OCI-LY3 (cell line): ENCODE measurements around the gene TSPAN16.

Experiments
- H2AFZ ChIP-seq: fragments of 200-600, 300-600 bp; shearing (Covaris generic); 2 replicates; pipeline ENCODE4 v1.6.0; 2014; ENCODE audit warnings: antibody characterized with exemption, low read depth, low read length
- H3K27ac ChIP-seq: fragments of 200-600, 300-600 bp; sonication (generic); 2 replicates; pipeline ENCODE4 v1.5.1; 2014; ENCODE audit warnings: mild to moderate bottlenecking, low read length, moderate library complexity, mixed read lengths
- H3K27me3 ChIP-seq: fragments of 200-600, 300-600 bp; sonication (generic); 2 replicates; pipeline ENCODE4 v1.6.1; 2014; ENCODE audit warnings: low read depth, low read length, mixed read lengths
- H3K36me3 ChIP-seq: fragments of 200-600, 300-600 bp; sonication (generic); replicated peaks from 2 replicates; pipeline ENCODE3; 2014; ENCODE audit warnings: low read depth, low read length, mixed read lengths
- H3K4me1 ChIP-seq: fragments of 300-600, 200-600 bp; sonication (generic); 2 replicates; pipeline ENCODE4 v1.6.1; 2014; ENCODE audit warnings: low read length, mixed read lengths
- H3K4me2 ChIP-seq: fragments of 200-600, 300-600 bp; sonication (generic); 2 replicates; pipeline ENCODE4 v1.6.1; 2014; ENCODE audit warnings: low read length, mixed read lengths
- H3K4me3 ChIP-seq: fragments of 300-600, 200-600 bp; sonication (generic); 2 replicates; pipeline ENCODE4 v1.5.1; 2014; ENCODE audit warnings: antibody characterized with exemption, mild to moderate bottlenecking, low read length, moderate library complexity
- H3K79me2 ChIP-seq: fragments of 300-600, 200-600 bp; shearing (Covaris generic); 2 replicates; pipeline ENCODE4 v1.6.1; 2014; ENCODE audit warnings: mild to moderate bottlenecking, low read length, mixed read lengths
- H3K9ac ChIP-seq: fragments of 300-600, 200-600 bp; shearing (Covaris generic); 2 replicates; pipeline ENCODE4 v1.6.0; 2014; ENCODE audit warnings: mild to moderate bottlenecking, low read length, moderate library complexity
- H3K9me3 ChIP-seq: fragments of 200-600, 300-600 bp; shearing (Covaris generic); 2 replicates; pipeline ENCODE4 v1.6.1; 2014; ENCODE audit warnings: low read length, mixed read lengths; ENCODE audit not compliant: insufficient read depth
- H4K20me1 ChIP-seq: fragments of 200-600, 300-600 bp; sonication (generic); 2 replicates; pipeline ENCODE4 v1.6.1; 2016; ENCODE audit warnings: low read length, mixed read lengths; ENCODE audit not compliant: insufficient read depth
- CTCF ChIP-seq: fragments of 200-600, 300-600 bp; sonication (generic); IDR thresholded peaks from 2 replicates; pipeline ENCODE4 v1.5.1; 2014; ENCODE audit warnings: antibody characterized with exemption, low read length, low read depth
- EZH2phosphoT487 ChIP-seq: fragments of 200-600 bp; shearing (Covaris generic); IDR thresholded peaks from 2 replicates; pipeline ENCODE4 v1.6.1; 2018; ENCODE audit warnings: antibody characterized with exemption, mixed run types, low read depth

TSPAN16 gene

GRCh38 chr19:11248852-11249251, 47.1 kb upstream of the TSPAN16 start:
- no peaks in the 10 kb centered on the region for H3K27me3 ChIP-seq
- H2AFZ ChIP-seq = no peak overlapping the region
- TF ChIP-seq CTCF (no peak), EZH2phosphoT487 (no peak)
- no peaks in the 10 kb centered on the region for H3K79me2 ChIP-seq
- no peak overlapping the region for H3K9ac ChIP-seq
- no peak overlapping the region for H3K4me2 ChIP-seq
- H3K9me3 ChIP-seq = no peaks in the 10 kb centered on the region
- peaks cover 14% of the 10 kb centered on the region for H3K36me3 ChIP-seq
- no peaks in the 10 kb centered on the region for H4K20me1 ChIP-seq
- H3K4me3 ChIP-seq = no peak overlapping the region
- H3K27ac ChIP-seq = no peak overlapping the region
- no peaks in the 10 kb centered on the region for H3K4me1 ChIP-seq

GRCh38 chr19:11251217-11251616, 44.7 kb upstream of the TSPAN16 start:
- no peak overlapping the region for H2AFZ ChIP-seq
- peaks cover 14% of the 10 kb centered on the region for H3K36me3 ChIP-seq
- H4K20me1 ChIP-seq = no peaks in the 10 kb centered on the region
- H3K4me3 ChIP-seq = no peak overlapping the region
- no peak overlapping the region for H3K4me2 ChIP-seq
- no peaks in the 10 kb centered on the region for H3K4me1 ChIP-seq
- no peaks in the 10 kb centered on the region for H3K27me3 ChIP-seq
- no peaks in the 10 kb centered on the region for H3K9me3 ChIP-seq
- TF ChIP-seq EZH2phosphoT487 (no peak), CTCF (no peak)
- no peaks in the 10 kb centered on the region for H3K79me2 ChIP-seq
- no peak overlapping the region for H3K9ac ChIP-seq
- no peak overlapping the region for H3K27ac ChIP-seq

GRCh38 chr19:11251650-11252314, 44.2 kb upstream of the TSPAN16 start:
- no peaks in the 10 kb centered on the region for H3K9me3 ChIP-seq
- H3K27me3 ChIP-seq = no peaks in the 10 kb centered on the region
- no peak overlapping the region for H3K27ac ChIP-seq
- H3K36me3 ChIP-seq = peaks cover 14% of the 10 kb centered on the region
- no peak overlapping the region for H2AFZ ChIP-seq
- no peak for TF ChIP-seq EZH2phosphoT487
- TF ChIP-seq CTCF = no peak
- H3K79me2 ChIP-seq = no peaks in the 10 kb centered on the region
- H3K9ac ChIP-seq = no peak overlapping the region
- H4K20me1 ChIP-seq = no peaks in the 10 kb centered on the region
- no peak overlapping the region for H3K4me2 ChIP-seq
- no peaks in the 10 kb centered on the region for H3K4me1 ChIP-seq
- no peak overlapping the region for H3K4me3 ChIP-seq

GRCh38 chr19:11252665-11253355, 43.1 kb upstream of the TSPAN16 start:
- Histone ChIP-seq H2AFZ (no peak overlapping the region), H3K36me3 (peaks cover 10% of the 10 kb centered on the region), H3K4me3 (no peak overlapping the region), H3K79me2 (no peaks in the 10 kb centered on the region), H3K4me2 (no peak overlapping the region), H4K20me1 (no peaks in the 10 kb centered on the region), H3K27ac (no peak overlapping the region), H3K27me3 (no peaks in the 10 kb centered on the region), H3K9me3 (no peaks in the 10 kb centered on the region), H3K4me1 (no peaks in the 10 kb centered on the region), H3K9ac (no peak overlapping the region)
- TF ChIP-seq EZH2phosphoT487 (no peak), CTCF (no peak)
